Measurements from ENCODE around the gene ADAD2. TPM values are rescaled to one million over a fixed set of nuclear protein-coding genes. Genes with fewer than 3 reads are reported as not detected.
"Not testable (repeated sequence)": the region's sequence is repeated elsewhere in the genome, so short reads cannot be mapped to it uniquely, and the experiment has no call there.

Gene ADAD2
- total RNA-seq, 1 donor from 2014 or later, result not detected

DNA sequence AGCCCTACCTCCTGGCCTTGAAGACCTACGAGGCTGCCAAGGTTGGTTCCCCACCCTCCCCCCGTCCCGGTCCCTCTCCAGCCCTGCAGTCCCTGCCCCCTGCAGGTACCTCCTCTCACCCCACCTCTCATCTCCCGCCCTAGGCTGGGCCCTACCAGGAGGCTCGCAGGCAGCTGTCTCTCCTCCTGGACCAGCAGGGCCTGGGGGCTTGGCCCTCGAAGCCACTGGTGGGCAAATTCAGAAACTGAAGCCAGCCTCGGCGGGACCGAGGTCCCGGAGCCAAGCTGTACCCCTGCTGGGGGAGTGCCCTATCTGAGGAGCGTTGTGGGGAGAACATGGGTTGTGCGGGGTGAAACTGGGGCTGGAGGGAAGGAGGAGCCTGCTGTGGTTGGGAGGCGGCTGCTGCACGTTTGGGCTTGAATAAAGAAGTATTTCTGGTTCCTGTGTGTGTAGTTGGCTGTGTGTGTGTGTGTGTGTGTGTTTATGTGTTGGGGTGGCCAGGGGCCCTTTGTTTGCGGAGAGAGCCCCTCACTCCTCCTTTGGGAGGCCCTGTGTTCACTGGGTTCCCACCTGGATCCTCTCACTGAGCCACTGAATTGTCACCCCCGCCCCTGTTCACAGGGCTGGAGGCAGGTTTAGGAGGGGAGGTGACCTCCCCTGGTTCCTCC is 5.9 kb downstream of the ADAD2 start:
- no peak for DNase-seq

DNA sequence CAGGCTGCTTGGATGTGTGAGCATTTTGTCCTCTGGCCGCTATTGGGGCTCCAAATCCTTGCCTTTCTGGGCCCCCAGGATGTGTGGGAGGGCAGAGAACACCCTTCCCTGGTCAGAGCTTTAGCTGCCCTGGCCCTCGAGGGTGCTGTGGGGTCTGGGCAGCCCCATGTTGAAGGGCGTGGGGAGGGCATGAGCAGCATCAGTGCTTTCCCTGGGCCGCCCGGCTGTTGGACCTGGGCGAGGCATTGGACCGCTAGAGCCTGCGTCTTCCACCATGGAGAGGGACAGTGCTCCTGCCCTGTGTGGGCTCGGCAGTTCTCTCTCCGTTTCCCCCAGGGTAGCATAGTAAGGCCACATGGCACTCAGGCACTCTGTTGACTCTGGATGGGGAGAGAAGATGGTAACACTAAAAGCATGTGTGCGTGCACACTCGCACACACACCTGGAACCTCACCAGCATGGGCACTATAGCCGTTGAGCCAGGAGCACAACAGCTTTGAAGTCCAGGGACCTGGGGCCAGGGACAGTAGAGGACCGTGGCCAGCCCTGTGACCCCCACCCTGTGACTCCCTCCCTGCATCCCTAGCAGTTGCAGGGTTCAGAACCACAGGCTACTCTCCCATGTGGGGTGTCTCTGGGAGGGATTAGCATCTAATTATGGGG is 6.6 kb downstream of the ADAD2 start:
- no peak for DNase-seq

DNA sequence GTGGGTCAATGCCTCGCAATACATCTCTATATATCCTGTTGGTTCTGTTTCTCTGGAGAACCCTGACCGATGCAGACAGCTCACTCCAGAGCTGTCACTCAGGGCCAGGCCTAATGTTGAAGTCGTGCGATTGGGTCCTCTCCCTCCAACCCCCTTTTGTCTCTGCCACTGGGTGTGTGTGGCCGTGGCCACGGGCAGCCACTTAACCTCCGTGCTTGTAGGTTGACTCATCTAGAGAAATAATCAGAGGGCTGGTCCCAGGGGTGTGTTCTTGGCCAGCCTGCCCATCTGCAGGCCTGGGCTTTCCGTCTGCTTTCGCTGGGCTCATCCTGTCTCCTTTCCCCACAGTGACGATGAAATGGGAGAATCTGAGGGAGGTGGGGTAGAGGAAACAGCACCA is 7.4 kb downstream of the ADAD2 start:
- no peak for DNase-seq

DNA sequence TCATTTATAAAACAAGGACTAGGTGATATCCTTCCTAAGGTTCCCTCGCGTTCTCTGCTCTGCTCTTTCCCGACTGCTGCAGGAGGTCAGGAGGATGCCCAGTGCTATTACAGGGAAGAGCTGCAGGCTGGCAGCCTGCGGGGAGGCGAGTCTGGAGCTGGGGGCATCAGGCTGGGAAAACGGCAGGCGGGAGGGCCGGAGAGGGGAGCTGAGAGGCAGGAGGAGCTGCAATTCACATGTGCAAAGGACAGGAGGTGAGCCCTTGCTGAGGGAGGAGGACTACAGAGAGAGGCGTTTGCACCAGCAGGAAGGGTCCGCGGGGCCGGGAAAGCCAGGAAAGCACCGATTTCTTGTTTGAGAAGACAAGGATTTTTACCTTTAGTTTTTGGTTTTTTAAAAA is 8.1 kb downstream of the ADAD2 start:
- DNase-seq, result no peak

DNA sequence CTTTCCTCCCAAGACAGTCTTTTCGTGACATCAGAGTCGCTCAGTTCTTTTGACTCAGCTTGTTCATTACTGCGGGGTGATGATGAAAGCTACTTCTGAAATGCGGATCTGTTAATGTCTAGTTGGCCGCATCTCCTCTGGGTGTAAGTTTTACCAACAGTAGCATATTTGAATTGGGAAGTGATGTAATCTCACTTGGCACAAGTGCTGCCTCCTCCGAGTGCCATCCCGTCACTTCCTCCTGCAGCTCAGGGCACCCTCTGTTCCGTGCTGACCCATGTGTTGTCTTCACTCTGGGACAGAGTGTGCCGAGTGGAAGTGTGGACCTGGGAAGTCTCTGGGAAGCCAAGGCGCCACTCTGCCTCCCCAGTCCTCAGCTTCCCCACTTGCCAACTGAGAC is 8.9 kb downstream of the ADAD2 start:
- DNase-seq, result no peak

DNA sequence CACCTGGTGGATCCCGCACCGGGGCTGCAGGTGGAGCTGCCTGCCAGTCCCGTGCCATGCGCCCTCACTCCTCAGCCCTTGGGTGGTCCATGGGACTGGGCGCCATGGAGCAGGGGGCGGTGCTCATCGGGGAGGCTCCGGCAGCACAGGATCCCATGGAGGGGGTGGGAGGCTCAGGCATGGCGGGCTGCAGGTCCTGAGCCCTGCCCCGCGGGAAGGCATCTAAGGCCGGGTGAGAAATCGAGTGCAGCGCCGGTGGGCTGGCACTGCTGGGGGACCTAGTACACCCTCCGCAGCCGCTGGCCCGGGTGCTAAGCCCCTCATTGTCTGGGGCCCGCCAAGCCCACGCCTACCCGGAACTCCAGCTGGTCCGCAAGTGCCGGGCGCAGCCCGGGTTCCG is 13.6 kb downstream of the ADAD2 start:
- not testable (repeated sequence) for DNase-seq

DNA sequence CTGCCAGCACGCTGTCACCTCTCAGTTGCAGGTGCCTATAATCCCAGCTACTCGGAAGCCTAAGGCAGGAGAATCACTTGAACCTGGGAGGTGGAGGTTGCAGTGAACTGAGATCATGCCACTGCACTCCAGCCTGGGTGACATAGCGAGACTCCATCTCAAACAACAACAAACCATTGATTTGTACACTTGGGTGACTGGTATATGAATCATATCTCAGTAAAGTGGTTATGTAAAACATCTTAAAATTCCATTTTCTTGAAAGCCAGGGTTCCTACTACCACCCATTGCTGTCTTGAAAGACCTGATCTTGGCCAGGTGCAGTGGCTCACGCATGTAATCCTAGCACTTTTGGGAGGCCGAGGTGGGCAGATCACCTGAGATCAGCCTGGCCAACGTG is 14.2 kb downstream of the ADAD2 start:
- DNase-seq, result not testable (repeated sequence)

DNA sequence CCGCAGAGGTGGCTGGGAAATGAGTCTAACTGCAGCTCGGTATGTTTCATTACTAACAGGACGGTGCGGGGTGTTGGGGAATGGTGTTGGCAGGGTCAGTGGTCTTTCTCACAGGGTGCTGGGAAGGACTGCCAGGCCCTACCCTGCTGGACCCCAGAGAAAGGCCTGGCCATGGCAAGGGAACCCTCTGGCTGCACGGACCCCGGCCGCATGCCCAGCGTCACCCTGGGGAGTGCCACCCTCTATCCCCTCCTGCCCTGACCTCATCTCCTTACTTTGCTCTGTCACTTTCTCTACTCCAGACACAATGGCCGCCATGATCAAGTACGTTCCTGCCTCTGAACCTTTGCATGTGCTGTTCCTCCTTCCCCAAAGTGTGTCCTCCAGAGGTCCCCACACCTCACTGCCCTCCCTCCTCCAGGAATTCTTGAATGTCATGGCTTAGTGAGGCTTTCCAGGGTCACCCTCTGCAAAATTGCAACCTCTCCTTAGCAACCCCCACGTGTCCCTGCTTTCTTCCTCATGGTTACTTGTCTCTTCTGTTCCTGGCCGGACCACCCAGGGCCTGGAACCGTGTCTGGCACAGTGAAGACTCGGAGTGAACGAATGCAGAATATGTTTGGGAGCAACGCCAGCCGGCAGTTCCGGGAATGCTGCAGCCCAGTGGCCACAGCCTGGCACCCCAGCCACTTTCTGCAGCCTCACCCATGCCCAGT is 15.2 kb downstream of the ADAD2 start:
- no peak for DNase-seq

DNA sequence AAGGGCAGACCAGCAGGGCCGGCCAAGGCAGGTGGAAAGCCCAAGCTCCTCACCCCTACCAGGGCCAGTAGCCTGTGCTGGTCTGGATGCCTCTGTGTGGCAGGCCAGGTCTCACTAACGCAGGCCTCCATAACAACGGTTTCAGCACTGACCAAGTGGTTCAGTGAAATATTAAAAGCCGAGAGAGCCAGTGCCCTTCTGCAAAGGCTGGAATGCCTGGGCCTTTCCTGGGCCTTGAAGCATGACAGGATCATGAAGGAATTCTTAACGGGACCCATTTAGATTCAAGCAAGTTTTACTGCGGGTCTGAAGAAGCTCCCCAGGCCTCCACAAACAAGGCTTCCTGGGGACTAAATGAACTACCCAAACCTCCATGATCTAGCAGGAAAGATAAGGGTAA is 16.3 kb downstream of the ADAD2 start:
- no peak for DNase-seq

DNA sequence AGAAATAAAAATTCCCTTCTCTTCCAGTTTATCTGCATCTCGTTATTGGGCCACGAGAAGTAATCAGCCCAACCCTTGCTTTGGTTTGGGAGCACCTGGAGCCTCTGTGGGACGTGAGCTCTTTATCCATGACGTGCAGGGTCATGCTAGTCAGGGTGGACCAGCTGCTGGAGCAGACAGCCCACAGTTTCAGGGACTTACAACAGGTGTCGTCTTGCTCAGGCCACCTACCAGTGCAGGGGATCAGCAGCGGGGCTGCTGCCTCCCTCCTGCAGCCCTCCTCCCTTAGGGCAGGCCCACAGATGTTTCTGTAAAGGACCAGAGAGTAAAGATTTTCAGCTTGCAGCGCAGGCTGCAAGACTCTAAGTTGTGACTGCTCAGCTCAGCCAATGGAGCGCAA is 16.9 kb downstream of the ADAD2 start:
- DNase-seq, result no peak

DNA sequence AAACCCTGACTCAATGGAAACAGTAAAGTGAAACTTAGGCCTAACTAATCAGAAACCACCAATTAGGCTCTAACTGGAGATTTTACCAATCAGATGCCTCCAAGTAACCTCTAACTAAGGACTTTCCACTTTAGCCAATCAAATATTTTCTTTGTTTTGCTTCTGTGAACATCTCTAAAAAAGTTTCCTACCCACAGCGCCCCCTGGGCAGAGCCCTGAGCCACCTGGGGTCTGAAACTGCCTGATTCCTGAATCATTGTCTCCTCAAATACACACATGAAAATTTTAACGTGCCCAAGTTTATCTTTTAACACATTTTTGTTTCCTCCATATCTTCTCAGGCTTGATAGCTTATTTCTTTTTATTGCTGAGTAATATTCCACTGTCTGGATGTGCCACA is 19.0 kb downstream of the ADAD2 start:
- DNase-seq, result no peak

DNA sequence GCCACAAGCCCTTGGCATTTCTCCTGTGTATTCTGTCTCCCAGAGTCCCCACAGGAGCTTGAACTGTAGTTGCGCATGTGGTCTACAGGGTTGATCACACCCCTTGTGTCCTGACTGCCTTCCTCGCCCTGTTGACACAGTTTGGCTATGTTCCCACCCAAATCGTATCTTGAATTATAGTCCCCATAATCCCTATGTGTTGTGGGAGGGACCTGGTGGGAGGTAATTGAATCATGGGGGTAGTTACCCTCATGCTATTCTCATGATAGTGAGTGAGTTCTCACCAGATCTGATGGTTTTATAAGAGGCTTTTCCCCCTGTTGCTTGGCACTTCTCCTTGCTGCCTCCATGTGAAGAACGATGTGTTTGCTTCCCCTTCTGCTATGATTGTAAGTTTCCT is 21.2 kb downstream of the ADAD2 start:
- no peak for DNase-seq

DNA sequence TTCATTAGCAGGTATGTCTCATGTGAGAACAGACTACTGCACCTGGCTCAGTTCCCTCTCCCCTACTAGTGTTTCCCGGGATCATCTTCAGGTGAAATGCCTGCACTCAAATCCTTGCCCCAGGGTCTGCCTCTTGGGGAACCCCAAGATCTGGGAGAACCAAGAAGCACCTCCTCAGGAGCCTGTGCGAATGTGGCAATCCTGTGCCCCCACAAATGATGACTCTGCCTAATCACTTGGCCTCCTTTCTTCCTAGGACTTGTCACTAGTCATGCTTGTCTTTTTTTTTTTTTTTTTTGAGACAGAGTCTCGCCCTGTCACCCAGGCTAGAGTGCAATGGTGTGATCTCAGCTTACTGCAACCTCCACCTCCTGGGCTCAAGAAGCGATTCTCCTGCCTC is 21.7 kb downstream of the ADAD2 start:
- no peak for DNase-seq

DNA sequence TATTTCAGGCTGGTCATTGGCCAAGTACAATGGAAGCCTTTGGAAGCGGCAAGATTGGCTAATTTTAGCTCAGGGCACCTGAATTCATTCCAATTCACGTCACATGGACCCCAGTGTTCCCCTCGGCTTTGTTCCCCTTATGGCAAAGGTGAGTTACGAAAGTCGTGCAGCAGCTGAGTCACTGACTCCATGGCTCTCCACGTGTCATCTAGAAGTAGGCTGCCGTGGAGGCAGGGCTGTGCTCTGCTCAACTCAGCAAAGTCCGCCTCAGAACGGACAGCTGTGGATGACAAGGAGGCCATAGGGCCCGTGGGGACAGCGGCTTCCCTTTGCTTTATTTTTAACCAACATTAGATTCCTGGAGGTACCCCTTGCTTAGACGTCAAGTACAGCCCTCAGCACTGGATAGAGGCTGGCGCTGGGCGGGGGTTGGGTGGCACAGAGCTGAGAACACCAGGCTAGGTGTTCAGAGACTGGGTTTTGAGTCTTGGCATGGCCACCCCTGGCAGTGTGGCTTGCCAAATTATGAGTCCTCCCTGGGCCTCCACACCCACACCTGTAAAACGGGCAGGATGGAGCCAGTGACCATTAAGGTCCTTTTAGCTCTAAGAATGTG is 23.6 kb downstream of the ADAD2 start:
- no peak for DNase-seq

DNA sequence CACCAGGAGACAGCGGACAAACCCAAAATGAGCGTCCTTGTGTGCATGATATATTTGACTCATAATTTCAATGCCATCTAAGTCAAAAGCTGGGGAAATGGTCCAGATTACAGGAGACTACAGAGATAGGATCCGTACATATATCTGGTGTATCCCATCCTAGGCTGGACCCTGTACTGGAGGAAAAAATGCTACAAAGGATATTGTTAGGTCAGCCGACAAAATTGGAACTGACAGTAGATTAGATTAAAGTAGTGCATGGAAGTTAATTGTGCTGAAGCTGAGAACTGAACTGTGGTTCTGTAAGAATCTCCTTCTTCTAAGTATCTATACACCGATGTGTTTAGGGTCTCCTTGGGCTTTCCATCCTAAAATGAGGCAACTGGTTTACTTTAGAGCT is 24.6 kb downstream of the ADAD2 start:
- DNase-seq, result no peak

DNA sequence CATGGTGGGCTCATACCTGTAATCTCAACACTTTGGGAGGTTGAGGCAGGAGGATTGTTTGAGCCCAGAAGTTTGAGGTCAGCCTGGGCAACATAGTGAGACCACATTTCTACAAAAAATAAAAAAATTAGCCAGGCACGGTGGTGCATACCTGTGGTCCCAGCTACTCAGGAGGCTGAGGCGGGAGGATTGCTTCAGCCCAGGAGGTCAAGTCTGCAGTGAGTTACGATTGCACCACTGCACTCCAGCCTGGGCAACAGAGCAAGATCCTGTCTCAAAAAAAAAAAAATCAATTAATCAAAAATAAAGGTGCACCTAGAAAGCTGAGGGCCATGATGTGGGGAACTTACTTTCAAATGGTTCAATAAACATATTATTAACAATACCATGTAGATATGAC is 25.2 kb downstream of the ADAD2 start:
- not testable (repeated sequence) for DNase-seq

DNA sequence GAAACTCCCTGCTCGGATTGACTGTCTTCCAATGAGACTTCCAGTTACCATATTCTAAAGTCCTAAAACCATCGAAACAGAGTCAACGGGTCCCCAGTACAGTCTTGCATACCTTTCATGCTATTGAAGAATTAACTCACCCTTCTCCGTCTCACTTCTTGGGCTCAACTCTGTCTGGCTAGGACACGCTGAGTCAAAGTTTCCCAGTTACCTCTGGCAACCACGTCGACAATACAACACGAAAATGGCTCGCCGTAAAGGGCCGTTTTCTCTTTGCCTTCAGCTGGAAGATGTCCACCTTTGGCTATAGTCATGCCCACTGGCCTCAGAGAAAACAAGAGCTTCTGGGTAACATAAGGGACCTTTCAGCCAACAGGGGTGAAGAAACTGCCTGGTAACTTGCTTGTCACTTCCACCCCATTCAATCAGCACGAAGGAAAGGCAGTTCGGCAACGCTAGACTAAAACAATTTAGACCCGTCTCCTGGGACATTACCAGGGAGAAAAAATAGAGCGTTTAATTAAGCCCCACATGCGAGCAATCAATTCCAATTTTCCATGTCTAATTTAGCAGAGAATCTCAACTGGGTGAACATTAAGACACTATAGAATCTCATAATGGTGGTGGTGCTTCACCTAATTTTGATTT is 27.3 kb downstream of the ADAD2 start:
- DNase-seq, result no peak

DNA sequence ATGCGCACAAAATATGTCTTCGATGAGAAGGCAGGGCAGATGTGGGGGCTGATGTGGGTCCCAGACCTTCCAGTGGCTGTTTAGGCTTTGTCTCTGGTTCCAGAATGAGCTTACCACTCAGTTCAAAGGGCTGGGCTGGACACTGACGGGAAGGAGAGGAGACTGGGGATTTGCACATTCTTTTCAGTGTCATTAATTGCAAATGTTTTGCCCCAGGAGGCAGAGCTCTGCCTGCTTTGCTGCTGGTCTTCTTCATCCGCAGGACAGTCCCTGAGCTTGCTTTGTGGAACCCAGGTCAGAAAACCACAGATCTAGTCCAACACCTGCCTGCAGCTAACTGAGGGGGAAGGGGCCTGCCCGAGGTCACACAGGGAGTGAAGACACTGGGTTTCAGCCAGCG is 28.0 kb downstream of the ADAD2 start:
- DNase-seq, result no peak

DNA sequence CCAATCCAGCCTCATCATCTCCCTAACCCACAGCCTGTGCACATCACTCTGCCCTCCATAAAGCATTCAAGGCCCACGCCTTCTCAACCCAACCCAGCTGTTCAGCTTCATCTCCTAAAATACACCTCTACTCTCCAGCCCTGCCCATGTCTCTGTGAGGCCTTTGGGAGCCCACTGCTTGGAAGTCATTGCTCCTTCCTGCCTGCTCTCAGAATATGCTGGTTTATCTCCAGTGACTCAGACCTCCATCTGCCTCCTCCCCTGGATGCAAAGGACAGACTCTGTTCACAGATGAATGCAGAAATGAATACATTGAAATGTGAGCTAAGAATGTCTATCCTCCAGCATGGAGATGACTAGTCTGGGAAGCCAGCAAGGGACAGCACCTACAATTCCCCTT is 29.9 kb downstream of the ADAD2 start:
- DNase-seq, result peak; percentile 15

DNA sequence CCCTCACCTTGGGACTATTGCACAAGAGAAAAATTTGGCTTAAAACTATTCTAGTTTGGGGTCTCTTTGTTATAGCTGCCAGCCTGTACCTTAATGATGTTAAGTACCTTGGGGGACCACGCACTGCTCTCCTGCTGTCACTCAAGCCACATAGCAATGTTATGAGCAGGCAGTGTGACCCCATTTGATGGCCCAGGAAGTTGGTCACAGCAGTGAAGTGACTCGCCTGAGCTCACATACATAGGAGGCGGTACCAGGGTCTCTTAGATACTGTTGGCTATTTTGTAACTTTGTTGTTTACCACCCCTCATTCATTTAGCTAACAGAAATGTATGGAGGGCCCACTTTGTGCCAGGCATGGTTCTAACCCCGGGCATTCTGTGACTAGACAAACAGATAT is 32.5 kb downstream of the ADAD2 start:
- no peak for DNase-seq

DNA sequence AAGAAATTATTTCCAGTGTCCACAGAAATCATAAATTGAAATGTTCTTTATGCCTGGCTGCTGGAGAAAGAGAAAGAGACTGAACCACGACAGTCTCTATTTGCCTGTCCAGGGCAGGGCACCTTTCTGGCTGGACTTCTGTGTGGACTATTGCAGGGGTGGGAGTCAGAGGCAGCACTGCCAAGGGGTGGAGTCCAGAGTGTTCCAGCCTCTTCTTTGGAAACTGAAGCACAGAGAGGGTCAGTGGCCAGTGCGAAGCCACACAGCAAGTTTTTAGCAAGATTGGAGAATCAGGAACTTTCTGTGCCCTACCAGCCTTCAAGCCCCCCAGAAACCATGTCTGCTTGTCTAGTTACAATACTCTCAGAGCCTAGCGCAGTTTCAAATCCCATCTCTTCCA is 33.6 kb downstream of the ADAD2 start:
- DNase-seq, result no peak

DNA sequence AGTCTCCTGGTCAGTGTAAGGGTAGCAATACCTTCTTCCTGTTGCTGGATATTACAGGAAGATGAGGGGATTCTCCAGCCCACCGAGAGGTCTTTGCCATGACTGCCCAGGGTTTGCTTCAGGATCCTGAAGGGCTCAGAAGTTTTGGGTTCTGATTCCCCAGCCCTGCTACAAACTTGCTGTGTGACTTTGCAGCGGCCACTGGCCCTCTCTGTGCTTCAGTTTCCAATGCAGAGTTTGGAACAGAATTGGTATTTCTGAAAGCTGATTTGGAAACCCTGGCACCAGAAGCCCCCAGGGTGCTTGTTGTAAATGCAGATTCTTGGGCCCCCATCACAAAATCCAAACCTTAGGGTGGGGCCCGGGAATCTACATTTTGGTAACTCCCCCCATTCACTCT is 34.2 kb downstream of the ADAD2 start:
- no peak for DNase-seq

DNA sequence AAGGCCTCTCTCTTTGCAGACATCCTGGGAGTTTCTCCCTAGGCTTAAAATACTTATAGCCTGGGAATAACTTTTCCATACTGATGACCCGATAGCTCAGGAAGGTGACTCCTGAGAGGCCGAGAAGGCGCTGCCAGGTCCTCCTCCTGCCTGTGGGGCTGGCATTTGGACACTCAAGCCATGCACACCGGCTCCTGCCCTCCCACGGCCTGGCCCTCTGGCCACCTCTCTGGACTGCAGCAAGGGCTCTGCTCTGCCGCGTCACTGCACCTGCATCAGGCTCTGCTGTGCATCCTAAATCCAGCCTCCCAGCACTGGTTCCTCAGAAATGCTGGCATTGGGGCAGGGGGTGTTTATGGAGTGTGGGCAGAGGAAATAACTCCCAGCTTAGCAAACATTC is 34.6 kb downstream of the ADAD2 start:
- no peak for DNase-seq
